Loucy (cell line): ENCODE results near the gene ZIC1.

Source experiments
- CTCF ChIP-seq: fragments of 200-600 bp; sonication (generic); conservative IDR thresholded peaks from 2 replicates; pipeline ENCODE4 v1.5.1; 2014; ENCODE audit warnings: mild to moderate bottlenecking, antibody characterized with exemption, low read length
- EZH2phosphoT487 ChIP-seq: fragments of 200-600 bp; IDR thresholded peaks from 2 replicates; pipeline ENCODE4 v1.6.1; 2018; ENCODE audit warnings: antibody characterized with exemption, mild to moderate bottlenecking, moderate library complexity, borderline replicate concordance

GRCh38 chr3:147417551-147418295 lies 8.6 kb downstream of the ZIC1 start:
- TF ChIP-seq CTCF (no peak), EZH2phosphoT487 (no peak)
